Midbrain (tissue), 1 donor: ENCODE data around the gene SLC22A16.
A peak's percentile ranks its signal among the peaks of the same experiment; 100 is the strongest.

Source experiments
- DNase-seq: peaks from one replicate; lab custom pipeline; 2025; lab: John Stamatoyannopoulos, UW

SLC22A16 gene

GRCh38 chr6:110400208-110400607 lies 76.2 kb downstream of the SLC22A16 start:
- no peak for DNase-seq

GRCh38 chr6:110399219-110400071 lies 77.0 kb downstream of the SLC22A16 start:
- DNase-seq, result no peak

- no peak for DNase-seq
Measured at GRCh38 chr6:110398778-110399177, 77.6 kb downstream of the SLC22A16 start.

- peak; percentile 37 for DNase-seq
Measured at GRCh38 chr6:110395221-110395620, 81.2 kb downstream of the SLC22A16 start.

GRCh38 chr6:110394409-110394808 lies 82.0 kb downstream of the SLC22A16 start:
- no peak for DNase-seq

GRCh38 chr6:110392727-110393126 lies 83.7 kb downstream of the SLC22A16 start:
- DNase-seq, result no peak

GRCh38 chr6:110390404-110390803 lies 86.0 kb downstream of the SLC22A16 start:
- no peak for DNase-seq

GRCh38 chr6:110389689-110390382 lies 86.6 kb downstream of the SLC22A16 start:
- DNase-seq, result no peak

GRCh38 chr6:110387986-110388385 lies 88.4 kb downstream of the SLC22A16 start:
- no peak for DNase-seq

- DNase-seq, result no peak
Measured at GRCh38 chr6:110385458-110385863, 91.0 kb downstream of the SLC22A16 start.

- DNase-seq, result no peak
Measured at GRCh38 chr6:110378552-110378951, 97.9 kb downstream of the SLC22A16 start.
